Neural cell (in vitro differentiated cells): ENCODE data around the gene GLRX5.

Experiments used
- CTCF ChIP-seq: fragments of 450-650 bp; IDR thresholded peaks from 2 replicates; pipeline ENCODE4 v1.5.1; 2014; ENCODE audit warnings: antibody characterized with exemption, mild to moderate bottlenecking, moderate library complexity; ENCODE audit not compliant: poor library complexity, severe bottlenecking
- EP300 ChIP-seq: fragments of 450-650 bp; conservative IDR thresholded peaks from 2 replicates; pipeline ENCODE4 v1.6.1; 2014; ENCODE audit warnings: antibody characterized with exemption, mild to moderate bottlenecking, moderate library complexity; ENCODE audit not compliant: poor library complexity, severe bottlenecking
- EZH2 ChIP-seq: fragments of 200-600, 300-800 bp; shearing (Covaris generic), sonication (generic); IDR thresholded peaks from 2 replicates; pipeline ENCODE4 v1.6.1; 2014; ENCODE audit warnings: antibody characterized with exemption, low read length, borderline replicate concordance, mild to moderate bottlenecking; ENCODE audit not compliant: insufficient read depth, poor library complexity, severe bottlenecking

GRCh38 chr14:95523051-95523814, 11.6 kb upstream of the GLRX5 start:
- TF ChIP-seq EZH2: no peak
- no peak for TF ChIP-seq CTCF
- no peak for TF ChIP-seq EP300
